SK-N-SH (cell line): Measurements from ENCODE around the gene NCKAP5L. TPM values are rescaled to one million over a fixed set of nuclear protein-coding genes. Genes with fewer than 3 reads are reported as not detected.

Experiments
- CTCF ChIA-PET: fragments of 300-600, 350-600 bp; formaldehyde crosslinking; extraction: SDS; loops from one replicate; lab custom pipeline; 2021; lab: Yijun Ruan, JAX
- POLR2A ChIA-PET: fragments of 350-600 bp; sonication (Branson Sonifier 250); formaldehyde crosslinking; extraction: SDS; loops from one replicate; lab custom pipeline; 2020; ENCODE audit warnings: antibody characterized with exemption, inconsistent platforms; lab: Yijun Ruan, JAX
- DNase-seq: peaks from one replicate; pipeline ENCODE4 v3.0.0; 2012
- H2AFZ ChIP-seq: fragments of 200-600 bp; sonication (generic); 2 replicates; pipeline ENCODE4 v1.8.1; 2016; ENCODE audit warnings: antibody characterized with exemption, mild to moderate bottlenecking, low read depth
- H3F3A ChIP-seq: fragments of 200-600 bp; sonication (generic); replicated peaks from 2 replicates; pipeline ENCODE3; 2016; ENCODE audit warnings: antibody characterized with exemption, mild to moderate bottlenecking; ENCODE audit not compliant: insufficient read depth
- H3K27ac ChIP-seq, 2 experiments: fragments of 200-500 bp in 1 of 2; fragments of 200-600 bp in 1 of 2; sonication (Bioruptor generic) in 1 of 2; sonication (generic), shearing (Covaris generic) in 1 of 2; 2 replicates each; pipeline versions ENCODE4 v1.5.1 to v1.6.1; 2014 to 2016; ENCODE audit warnings: low read depth in 2 of 2, inconsistent platforms in 1 of 2, low read length in 1 of 2, mild to moderate bottlenecking in 1 of 2, mixed read lengths in 1 of 2
- H3K27me3 ChIP-seq: fragments of 200-600 bp; sonication (generic), shearing (Covaris generic); 2 replicates; pipeline ENCODE4 v1.6.1; 2016; ENCODE audit warnings: mixed run types; ENCODE audit not compliant: insufficient read depth
- H3K36me3 ChIP-seq, 2 experiments: fragments of 200-500 bp in 1 of 2; fragments of 200-600 bp in 1 of 2; sonication (Bioruptor generic) in 1 of 2; sonication (generic) in 1 of 2; replicated peaks in 1 of 2; 2 replicates each; pipeline versions ENCODE3 to v1.5.1; 2014 to 2016; ENCODE audit warnings: low read length in 1 of 2, mild to moderate bottlenecking in 1 of 2; ENCODE audit not compliant: insufficient read depth in 2 of 2, control insufficient read depth in 1 of 2
- H3K4me1 ChIP-seq, 2 experiments: fragments of 200-500 bp in 1 of 2; fragments of 200-600 bp in 1 of 2; sonication (Bioruptor generic) in 1 of 2; sonication (generic), shearing (Covaris generic) in 1 of 2; 2 replicates each; pipeline versions ENCODE4 v1.5.1 to v1.6.1; 2014 to 2016; ENCODE audit warnings: low read depth in 1 of 2, low read length in 1 of 2, mixed run types in 1 of 2; ENCODE audit not compliant: insufficient read depth in 2 of 2, control insufficient read depth in 1 of 2
- H3K4me2 ChIP-seq: fragments of 200-600 bp; sonication (generic), shearing (Covaris generic); 2 replicates; pipeline ENCODE4 v1.6.1; 2017; ENCODE audit warnings: mixed run types
- H3K4me3 ChIP-seq, 2 experiments: fragments of 200-500 bp in 1 of 2; fragments of 200-600 bp in 1 of 2; sonication (Bioruptor generic) in 1 of 2; sonication (generic), shearing (Covaris generic) in 1 of 2; 2 replicates each; pipeline versions ENCODE4 v1.5.1 to v1.8.1; 2014 to 2016; ENCODE audit warnings: low read depth in 2 of 2, inconsistent platforms in 1 of 2, low read length in 1 of 2, mild to moderate bottlenecking in 1 of 2, mixed read lengths in 1 of 2, moderate library complexity in 1 of 2
- H3K79me2 ChIP-seq: fragments of 200-600 bp; sonication (generic); 2 replicates; pipeline ENCODE4 v1.8.1; 2017; ENCODE audit warnings: mild to moderate bottlenecking; ENCODE audit not compliant: insufficient read depth
- H3K9ac ChIP-seq: fragments of 200-600 bp; sonication (generic); 2 replicates; pipeline ENCODE4 v1.6.1; 2017; ENCODE audit warnings: mixed run types
- H3K9me2 ChIP-seq: fragments of 200-600 bp; sonication (generic); 2 replicates; pipeline ENCODE4 v1.6.1; 2017; ENCODE audit warnings: mixed run types
- H3K9me3 ChIP-seq: fragments of 200-600 bp; sonication (generic); 2 replicates; pipeline ENCODE4 v1.6.1; 2017; ENCODE audit warnings: mixed run types, mild to moderate bottlenecking, moderate library complexity
- H4K20me1 ChIP-seq: fragments of 200-600 bp; sonication (generic); 2 replicates; pipeline ENCODE4 v1.6.1; 2017; ENCODE audit warnings: mild to moderate bottlenecking, mixed run types; ENCODE audit not compliant: insufficient read depth
- CHD2 ChIP-seq: fragments of 150-350 bp; IDR thresholded peaks from 2 replicates; pipeline ENCODE4 v1.6.1; 2018; ENCODE audit warnings: low read length; ENCODE audit not compliant: partially characterized antibody
- ELF1 ChIP-seq: IDR thresholded peaks from 2 replicates; pipeline ENCODE4 v1.4.0; 2012
- EP300 ChIP-seq, 2 experiments: IDR thresholded peaks; 2 replicates each; pipeline versions ENCODE4 v1.4.0 to v1.6.1; 2012; ENCODE audit warnings: borderline replicate concordance in 1 of 2, low read depth in 1 of 2, low read length in 1 of 2
- FOSL2 ChIP-seq: IDR thresholded peaks from 2 replicates; pipeline ENCODE4 v1.4.0; 2012; ENCODE audit warnings: low read depth, mild to moderate bottlenecking, moderate library complexity, borderline replicate concordance
- FOXJ3 ChIP-seq: sonication (generic); formaldehyde crosslinking; IDR thresholded peaks from 2 replicates; pipeline ENCODE4 v1.5.1; 2020; ENCODE audit warnings: mild to moderate bottlenecking, missing genetic modification reagents
- FOXM1 ChIP-seq: IDR thresholded peaks from 2 replicates; pipeline ENCODE4 v1.4.0; 2012; ENCODE audit warnings: low read depth, mild to moderate bottlenecking
- GABPA ChIP-seq: IDR thresholded peaks from 2 replicates; pipeline ENCODE4 v1.4.0; 2012; ENCODE audit warnings: low read depth, mild to moderate bottlenecking
- GATA2 ChIP-seq: sonication (generic); formaldehyde crosslinking; IDR thresholded peaks from 2 replicates; pipeline ENCODE4 v1.5.0; 2020; ENCODE audit warnings: mild to moderate bottlenecking, missing genetic modification reagents
- JUND ChIP-seq: IDR thresholded peaks from 2 replicates; pipeline ENCODE4 v1.4.0; 2012
- MXI1 ChIP-seq: IDR thresholded peaks from 2 replicates; pipeline ENCODE4 v1.6.1; 2012; ENCODE audit warnings: mild to moderate bottlenecking, low read depth, low read length, improper control_type of control experiment
- NFIC ChIP-seq: IDR thresholded peaks from 2 replicates; pipeline ENCODE4 v1.4.0; 2012; ENCODE audit warnings: borderline replicate concordance
- PBX3 ChIP-seq: IDR thresholded peaks from 2 replicates; pipeline ENCODE4; 2012
- RAD21 ChIP-seq: IDR thresholded peaks from 2 replicates; pipeline ENCODE4 v1.6.1; 2012; ENCODE audit warnings: mild to moderate bottlenecking, low read length
- SIN3A ChIP-seq: IDR thresholded peaks from 2 replicates; pipeline ENCODE4 v1.6.1; 2012; ENCODE audit warnings: low read depth, mild to moderate bottlenecking, low read length, moderate library complexity, borderline replicate concordance
- SMC3 ChIP-seq: IDR thresholded peaks from 2 replicates; pipeline ENCODE4 v1.6.1; 2012; ENCODE audit warnings: low read depth, low read length, improper control_type of control experiment
- TAF1 ChIP-seq: IDR thresholded peaks from 2 replicates; pipeline ENCODE4 v1.6.1; 2012; ENCODE audit warnings: low read depth, mild to moderate bottlenecking, low read length, moderate library complexity, borderline replicate concordance
- USF2 ChIP-seq: fragments of 150-350 bp; IDR thresholded peaks from 2 replicates; pipeline ENCODE4 v1.6.1; 2017; ENCODE audit warnings: antibody characterized with exemption, low read length, low read depth, borderline replicate concordance
- YY1 ChIP-seq: IDR thresholded peaks from 2 replicates; pipeline ENCODE4 v1.4.0; 2012; ENCODE audit warnings: low read depth, mild to moderate bottlenecking
- WGBS: methylation state at CpG from one replicate; pipeline ENCODE4 v1.1.6; 2017; ENCODE audit warnings: low lambda C conversion rate; 5-methylcytosine and 5-hydroxymethylcytosine counted together
- polyA plus RNA-seq, 3 experiments: library from polyadenylated mRNA; depleted of rRNA; stranded (reverse); fragments of >200 nt; gene quantifications; 2 replicates each; pipeline ENCODE4 v1.2.3, GENCODE V29; 2012
- TF ChIP-seq, protein P1 (sequence below): IDR thresholded peaks from 2 replicates; pipeline ENCODE4 v1.4.0; 2012; ENCODE audit warnings: low read depth
- TF ChIP-seq, protein P2 (sequence below): IDR thresholded peaks from 2 replicates; pipeline ENCODE4 v1.6.1; 2012; ENCODE audit warnings: mild to moderate bottlenecking, low read depth, low read length, moderate library complexity
- TF ChIP-seq, protein P3 (sequence below): fragments of 200-600 bp; sonication (generic); IDR thresholded peaks from 2 replicates; pipeline ENCODE4 v1.6.1; 2017; ENCODE audit warnings: antibody characterized with exemption, mild to moderate bottlenecking, moderate library complexity

Gene NCKAP5L
- polyA plus RNA-seq, 1 of the 3 experiments (the other 2 are of a cell fraction): 8.9 TPM

GRCh38 chr12:49776858-49777257, 51.4 kb downstream of the NCKAP5L start:
- H3K36me3 ChIP-seq: no peaks in the 10 kb centered on the region
- 86% methylated on average over 5 of the region's 5 CpGs for WGBS
- no peak overlapping the region for H3K4me3 ChIP-seq
- no peaks in the 10 kb centered on the region for H3K9me3 ChIP-seq
- H3K4me2 ChIP-seq: no peak overlapping the region
- H2AFZ ChIP-seq: 0 out of 2 replicates have a peak overlapping the region, but pooled peaks have one; percentile 21
- TF ChIP-seq GATA2 (CRISPR knock-in tag): no peak
- TF ChIP-seq RAD21: no peak
- TF ChIP-seq, protein P1, sequence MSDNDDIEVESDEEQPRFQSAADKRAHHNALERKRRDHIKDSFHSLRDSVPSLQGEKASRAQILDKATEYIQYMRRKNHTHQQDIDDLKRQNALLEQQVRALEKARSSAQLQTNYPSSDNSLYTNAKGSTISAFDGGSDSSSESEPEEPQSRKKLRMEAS: no peak
- TF ChIP-seq, protein P2, sequence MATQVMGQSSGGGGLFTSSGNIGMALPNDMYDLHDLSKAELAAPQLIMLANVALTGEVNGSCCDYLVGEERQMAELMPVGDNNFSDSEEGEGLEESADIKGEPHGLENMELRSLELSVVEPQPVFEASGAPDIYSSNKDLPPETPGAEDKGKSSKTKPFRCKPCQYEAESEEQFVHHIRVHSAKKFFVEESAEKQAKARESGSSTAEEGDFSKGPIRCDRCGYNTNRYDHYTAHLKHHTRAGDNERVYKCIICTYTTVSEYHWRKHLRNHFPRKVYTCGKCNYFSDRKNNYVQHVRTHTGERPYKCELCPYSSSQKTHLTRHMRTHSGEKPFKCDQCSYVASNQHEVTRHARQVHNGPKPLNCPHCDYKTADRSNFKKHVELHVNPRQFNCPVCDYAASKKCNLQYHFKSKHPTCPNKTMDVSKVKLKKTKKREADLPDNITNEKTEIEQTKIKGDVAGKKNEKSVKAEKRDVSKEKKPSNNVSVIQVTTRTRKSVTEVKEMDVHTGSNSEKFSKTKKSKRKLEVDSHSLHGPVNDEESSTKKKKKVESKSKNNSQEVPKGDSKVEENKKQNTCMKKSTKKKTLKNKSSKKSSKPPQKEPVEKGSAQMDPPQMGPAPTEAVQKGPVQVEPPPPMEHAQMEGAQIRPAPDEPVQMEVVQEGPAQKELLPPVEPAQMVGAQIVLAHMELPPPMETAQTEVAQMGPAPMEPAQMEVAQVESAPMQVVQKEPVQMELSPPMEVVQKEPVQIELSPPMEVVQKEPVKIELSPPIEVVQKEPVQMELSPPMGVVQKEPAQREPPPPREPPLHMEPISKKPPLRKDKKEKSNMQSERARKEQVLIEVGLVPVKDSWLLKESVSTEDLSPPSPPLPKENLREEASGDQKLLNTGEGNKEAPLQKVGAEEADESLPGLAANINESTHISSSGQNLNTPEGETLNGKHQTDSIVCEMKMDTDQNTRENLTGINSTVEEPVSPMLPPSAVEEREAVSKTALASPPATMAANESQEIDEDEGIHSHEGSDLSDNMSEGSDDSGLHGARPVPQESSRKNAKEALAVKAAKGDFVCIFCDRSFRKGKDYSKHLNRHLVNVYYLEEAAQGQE: no peak
- no peak for TF ChIP-seq YY1
- H3K9me2 ChIP-seq: no peaks in the 10 kb centered on the region
- no peak for DNase-seq
- ChIA-PET CTCF (interaction anchor here (0.7 to 5.7 kb wide), 25 partner anchors 9 to 293 kb away, joined by 3 to 59 read pairs (median 7); partner anchors contain the start of genes FMNL3 and TMBIM6), POLR2A (interaction anchor here (1.2 kb wide), 1 partner anchor 52 kb away, joined by 4 read pairs; the partner anchor contains the start of gene NCKAP5L)
- H4K20me1 ChIP-seq: no peaks in the 10 kb centered on the region
- no peaks in the 10 kb centered on the region for H3K4me1 ChIP-seq
- no peaks in the 10 kb centered on the region for H3K27me3 ChIP-seq
- no peak overlapping the region for H3K9ac ChIP-seq
- peaks cover 5% of the 10 kb centered on the region for H3F3A ChIP-seq
- H3K79me2 ChIP-seq: no peaks in the 10 kb centered on the region
- H3K27ac ChIP-seq: no peak overlapping the region

DNA sequence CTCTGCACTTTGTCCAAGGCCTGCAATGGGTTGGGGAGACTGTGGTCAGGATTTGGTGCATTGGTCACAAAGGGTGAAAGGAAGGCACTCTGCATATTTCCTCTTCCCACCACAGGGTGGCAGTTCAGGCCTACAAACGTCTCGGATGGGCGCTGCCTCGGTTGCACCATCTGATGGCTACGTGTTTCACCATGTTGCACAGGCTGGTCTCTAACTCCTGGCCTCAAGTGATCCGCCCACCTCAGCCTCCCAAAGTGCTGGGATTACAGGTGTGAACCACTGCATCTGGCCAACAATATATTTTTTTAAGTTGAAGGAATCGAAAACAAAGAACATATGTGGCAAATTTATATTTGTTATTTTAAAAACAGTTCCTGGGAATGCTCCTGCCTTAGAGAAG, 51.8 kb downstream of the NCKAP5L start:
- ChIA-PET CTCF (interaction anchor here (1.3 to 5.7 kb wide), 3 partner anchors 59 to 191 kb away, joined by 4 to 59 read pairs (median 17); no protein-coding TSS in a partner anchor), POLR2A (no interaction called here)
- Histone ChIP-seq H3K4me1 (no peaks in the 10 kb centered on the region), H3K79me2 (no peaks in the 10 kb centered on the region), H3F3A (peaks cover 7% of the 10 kb centered on the region), H3K36me3 (no peaks in the 10 kb centered on the region), H3K9me3 (no peaks in the 10 kb centered on the region), H3K9ac (no peak overlapping the region), H2AFZ (0 out of 2 replicates have a peak overlapping the region, but pooled peaks have one; percentile 21), H4K20me1 (no peaks in the 10 kb centered on the region), H3K4me3 (peak overlapping the region in 1 of 2 experiments; percentile 9; a peak in 1 of 4 replicates), H3K4me2 (no peak overlapping the region), H3K27ac (no peak overlapping the region)
- DNase-seq: peak; percentile 79
- 15% methylated on average over 6 of the region's 7 CpGs for WGBS
- TF ChIP-seq ELF1 (no peak), SMC3 (peak; percentile 86), FOXJ3 (CRISPR knock-in tag) (no peak), GABPA (no peak), MXI1 (no peak), USF2 (no peak), JUND (no peak), SIN3A (no peak), CHD2 (no peak), PBX3 (no peak), EP300 (IDR thresholded peaks at IDR 0.05; ENCODE audit: borderline replicate concordance in 1 of 2, low read depth in 1 of 2, low read length in 1 of 2) (no peak), RAD21 (peak; percentile 91), FOXM1 (no peak), TAF1 (no peak), FOSL2 (no peak), NFIC (no peak)
- TF ChIP-seq, protein P3, sequence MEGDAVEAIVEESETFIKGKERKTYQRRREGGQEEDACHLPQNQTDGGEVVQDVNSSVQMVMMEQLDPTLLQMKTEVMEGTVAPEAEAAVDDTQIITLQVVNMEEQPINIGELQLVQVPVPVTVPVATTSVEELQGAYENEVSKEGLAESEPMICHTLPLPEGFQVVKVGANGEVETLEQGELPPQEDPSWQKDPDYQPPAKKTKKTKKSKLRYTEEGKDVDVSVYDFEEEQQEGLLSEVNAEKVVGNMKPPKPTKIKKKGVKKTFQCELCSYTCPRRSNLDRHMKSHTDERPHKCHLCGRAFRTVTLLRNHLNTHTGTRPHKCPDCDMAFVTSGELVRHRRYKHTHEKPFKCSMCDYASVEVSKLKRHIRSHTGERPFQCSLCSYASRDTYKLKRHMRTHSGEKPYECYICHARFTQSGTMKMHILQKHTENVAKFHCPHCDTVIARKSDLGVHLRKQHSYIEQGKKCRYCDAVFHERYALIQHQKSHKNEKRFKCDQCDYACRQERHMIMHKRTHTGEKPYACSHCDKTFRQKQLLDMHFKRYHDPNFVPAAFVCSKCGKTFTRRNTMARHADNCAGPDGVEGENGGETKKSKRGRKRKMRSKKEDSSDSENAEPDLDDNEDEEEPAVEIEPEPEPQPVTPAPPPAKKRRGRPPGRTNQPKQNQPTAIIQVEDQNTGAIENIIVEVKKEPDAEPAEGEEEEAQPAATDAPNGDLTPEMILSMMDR: peak; percentile 84
- TF ChIP-seq, all 33 proteins: peak for 3
- Histone ChIP-seq H3K27me3 (no peaks in the 10 kb centered on the region), H3K9me2 (no peaks in the 10 kb centered on the region)
